Stimulated activated CD4-positive, alpha-beta T cell treated with anti-CD3 and anti-CD28 coated beads, TNF-alpha, amount 100 ng/mL, for 4 hours (primary cell): ENCODE results near the gene TMEM72.

Experiments used
- DNase-seq, 3 experiments: peaks; one replicate each; pipeline ENCODE4 v3.0.0-alpha.2; 2020; ENCODE audit warnings: low read depth in 3 of 3

Gene TMEM72

GRCh38 chr10:44954042-44954441 lies 42.9 kb downstream of the TMEM72 start:
- DNase-seq: no peak

- no peak for DNase-seq
Measured at GRCh38 chr10:44954962-44955361, 43.8 kb downstream of the TMEM72 start.

GRCh38 chr10:44955413-44956070 lies 44.4 kb downstream of the TMEM72 start:
- DNase-seq: no peak

GRCh38 chr10:44956226-44956625 lies 45.1 kb downstream of the TMEM72 start:
- no peak for DNase-seq

DNA sequence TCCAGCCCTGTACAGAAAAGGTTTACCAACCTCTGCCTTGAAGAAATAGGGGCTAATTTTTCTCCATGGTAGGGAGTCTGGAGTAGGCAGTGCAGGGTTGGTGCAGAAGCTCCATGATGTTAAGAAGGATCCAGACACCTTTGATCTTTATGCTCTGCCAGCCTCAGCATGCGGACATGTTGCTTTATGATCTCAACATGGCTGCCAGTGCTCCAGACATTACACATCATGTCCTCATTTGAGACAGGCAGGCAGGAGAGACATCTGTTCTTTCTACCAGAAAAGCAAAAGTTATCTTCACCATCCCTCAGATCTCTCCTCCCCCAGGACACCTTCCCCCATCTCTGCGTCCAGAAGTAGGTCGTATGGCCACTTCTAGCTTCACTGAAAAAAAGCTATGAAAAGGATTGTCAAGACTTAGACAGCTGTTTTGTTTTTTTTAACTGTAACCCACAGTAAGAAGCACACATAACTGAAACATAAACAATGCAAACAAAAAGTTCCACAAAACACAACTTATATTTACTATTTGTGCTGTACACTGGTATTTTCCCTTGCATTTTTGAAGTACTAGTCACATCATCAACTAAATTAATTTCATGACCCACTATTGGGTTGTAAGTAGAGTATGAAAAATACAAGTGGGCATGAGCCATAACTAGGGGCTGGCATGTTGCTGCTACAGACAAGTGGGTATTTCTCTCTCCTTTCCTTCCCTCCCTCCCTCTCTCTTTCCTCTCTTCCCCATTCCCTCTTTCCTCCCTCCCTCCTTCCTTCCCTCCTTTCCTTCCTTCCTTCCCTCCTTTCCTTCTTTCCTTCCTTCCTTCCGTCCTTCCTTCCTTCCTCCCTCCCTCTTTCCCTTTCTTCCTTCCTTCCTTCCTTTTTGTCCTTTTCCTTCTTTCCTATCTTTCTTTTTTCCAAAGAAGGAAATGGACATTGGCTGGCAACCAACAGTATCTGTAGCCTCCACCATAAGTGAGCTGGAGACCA lies 45.9 kb downstream of the TMEM72 start:
- no peak for DNase-seq

DNA sequence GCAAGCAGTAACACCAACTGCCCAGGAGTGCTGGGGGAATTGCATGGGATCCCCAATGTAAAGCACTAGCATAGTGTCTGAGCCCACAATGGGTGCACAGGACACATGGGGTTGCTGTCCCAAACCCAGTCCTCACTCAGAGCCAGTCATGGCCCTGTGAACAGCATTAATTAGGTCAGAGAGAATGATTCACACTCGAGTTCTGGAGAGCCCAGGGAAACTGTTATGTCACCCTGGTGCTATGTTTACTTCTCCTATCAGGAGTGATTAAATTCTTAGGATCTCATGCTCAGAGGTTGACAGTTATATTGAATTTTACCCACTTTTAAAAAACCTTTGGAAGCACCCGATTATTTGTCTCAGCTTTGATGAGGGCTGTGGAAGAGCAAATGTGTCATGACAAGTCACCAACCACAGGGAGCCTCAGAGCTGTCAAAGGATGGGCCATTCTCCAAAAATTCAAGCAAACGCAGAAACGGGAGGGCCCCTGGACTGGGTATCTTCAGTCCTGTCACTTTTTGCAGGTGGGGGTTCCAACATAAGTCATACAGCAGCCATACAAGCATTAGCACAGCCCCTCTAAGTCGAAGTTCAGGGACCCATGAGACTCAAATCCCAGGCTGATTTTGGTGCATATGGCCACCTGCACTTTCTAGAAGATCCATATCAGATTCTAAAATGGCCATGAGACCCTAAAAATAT lies 47.2 kb downstream of the TMEM72 start:
- DNase-seq: no peak

GRCh38 chr10:44958898-44959246 lies 47.7 kb downstream of the TMEM72 start:
- no peak for DNase-seq

- DNase-seq: peak; percentile 82 to 87 (median 83)
Measured at GRCh38 chr10:44959247-44960087, 48.3 kb downstream of the TMEM72 start, which contains the start of gene RASSF4. TSS of gene RASSF4 (plus strand) at chr10:44959802. CDS start at chr10:44970203, 10,401 bp downstream.

- DNase-seq: no peak
Measured at GRCh38 chr10:44960088-44960460, 48.9 kb downstream of the TMEM72 start.

- DNase-seq: no peak
Measured at GRCh38 chr10:44960482-44961229, 49.5 kb downstream of the TMEM72 start.

- DNase-seq: no peak
Measured at GRCh38 chr10:44961230-44961571, 50.1 kb downstream of the TMEM72 start.

- DNase-seq: no peak
Measured at GRCh38 chr10:44961931-44962750, 51.0 kb downstream of the TMEM72 start.

DNA sequence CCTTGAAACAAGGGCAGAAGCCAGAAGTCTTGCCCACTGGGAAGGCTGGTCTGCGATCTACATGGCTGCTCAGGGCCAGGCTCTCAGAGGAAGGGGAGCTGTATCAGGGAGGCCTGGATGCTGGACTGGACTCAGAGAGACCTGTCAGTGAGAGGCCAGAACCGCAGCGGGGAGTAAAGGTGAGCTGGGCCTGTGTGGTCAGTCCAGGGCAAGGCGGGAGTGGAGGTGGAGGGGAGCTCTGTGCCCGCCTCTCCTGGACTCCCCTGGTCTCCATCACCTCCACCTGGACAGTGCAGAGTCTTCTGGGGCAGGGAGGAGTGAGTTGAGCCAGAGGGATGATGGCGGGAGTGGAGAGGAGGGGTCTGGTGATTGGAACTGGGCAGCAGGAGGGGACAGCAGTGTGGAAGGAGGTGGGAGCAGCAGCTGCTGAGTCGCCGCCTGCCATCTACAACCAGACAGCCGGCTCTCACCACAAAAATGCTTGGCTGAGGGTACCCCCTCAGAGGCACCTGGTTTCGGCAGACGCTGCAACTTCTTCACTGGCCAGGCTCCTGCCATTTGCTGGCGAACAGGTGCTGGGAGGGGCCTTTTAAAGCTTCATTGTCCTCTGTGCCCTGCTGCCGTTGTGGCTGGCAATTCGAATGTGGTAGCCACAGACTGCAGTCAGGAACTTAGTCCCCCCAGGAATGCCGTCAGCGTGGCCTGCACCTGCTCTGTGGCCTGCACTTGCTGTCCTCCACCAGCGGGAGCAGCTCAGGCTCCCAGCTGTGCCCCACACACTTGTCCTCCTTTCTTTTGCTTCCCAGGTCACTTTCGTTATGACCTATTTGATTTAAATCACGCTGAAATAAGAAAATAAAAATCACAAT lies 52.0 kb downstream of the TMEM72 start:
- no peak for DNase-seq

- DNase-seq: no peak
Measured at GRCh38 chr10:44963772-44964633, 52.9 kb downstream of the TMEM72 start.

- no peak for DNase-seq
Measured at GRCh38 chr10:44965104-44965503, 54.0 kb downstream of the TMEM72 start.

GRCh38 chr10:44965651-44966097 lies 54.5 kb downstream of the TMEM72 start:
- DNase-seq: no peak

DNA sequence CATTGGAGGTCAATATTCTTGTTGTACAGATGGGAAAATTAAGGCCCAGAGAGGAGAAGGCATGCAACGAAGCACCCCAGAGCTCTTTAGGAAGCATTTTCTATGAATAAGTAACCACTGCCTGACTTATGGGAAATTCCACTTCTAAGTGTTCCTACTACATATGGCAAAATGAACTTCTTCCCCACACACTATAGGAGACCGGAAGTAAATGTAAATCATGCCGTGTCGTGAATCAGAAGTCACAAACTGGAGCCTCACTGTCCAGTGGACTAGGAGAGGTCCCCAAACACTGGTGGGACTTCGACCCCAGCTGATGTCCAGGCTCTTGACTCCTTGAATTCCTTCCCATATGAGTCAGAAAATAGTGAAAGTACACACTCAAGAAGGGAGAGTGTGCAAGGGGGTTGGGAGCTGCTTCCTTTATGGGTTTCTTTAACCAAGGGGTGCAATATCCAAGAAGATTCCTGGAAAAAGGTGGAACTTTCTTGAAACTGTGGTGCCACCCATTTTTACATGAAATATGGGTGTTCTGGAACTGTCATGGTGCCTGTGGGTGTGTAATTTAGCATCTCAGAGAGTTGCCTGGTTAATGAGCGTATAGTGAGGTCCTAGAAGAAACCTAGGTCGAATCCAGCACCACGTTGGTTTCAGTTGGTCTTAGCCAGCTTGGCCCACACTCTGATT lies 55.1 kb downstream of the TMEM72 start:
- no peak for DNase-seq
